RWPE2 (cell line): ENCODE measurements around the gene IDI2.
A peak's percentile ranks its signal among the peaks of the same experiment; 100 is the strongest.

Source experiments
- ATAC-seq: fragments of 200-7000 bp; cut with Tn5 transposase; 3 replicates; pipeline ENCODE4 v1.9.1; 2021; ENCODE audit warnings: low read depth
- DNase-seq: peaks from one replicate; pipeline ENCODE4 v3.0.0-alpha.2; 2020; ENCODE audit warnings: low spot score
- H3K27ac ChIP-seq: fragments of 450-650 bp; 2 replicates; pipeline ENCODE4 v1.5.1; 2017; ENCODE audit warnings: mild to moderate bottlenecking; ENCODE audit not compliant: poor library complexity, severe bottlenecking
- H3K27me3 ChIP-seq: fragments of 250-450 bp; sonication (Bioruptor Pico); 2 replicates; pipeline ENCODE4 v1.5.1; 2021; ENCODE audit warnings: mild to moderate bottlenecking, moderate library complexity; ENCODE audit not compliant: insufficient read depth, poor library complexity, severe bottlenecking
- H3K36me3 ChIP-seq: fragments of 250-450 bp; sonication (Bioruptor Pico); 2 replicates; pipeline ENCODE4 v1.5.1; 2020; ENCODE audit warnings: low read depth, mild to moderate bottlenecking, moderate library complexity
- H3K4me1 ChIP-seq: fragments of 250-450 bp; sonication (Bioruptor Pico); 2 replicates; pipeline ENCODE4 v1.5.1; 2021; ENCODE audit warnings: mild to moderate bottlenecking, moderate library complexity; ENCODE audit not compliant: insufficient read depth, poor library complexity, severe bottlenecking
- H3K4me3 ChIP-seq: fragments of 250-450 bp; sonication (Bioruptor Pico); 2 replicates; pipeline ENCODE4 v1.5.1; 2021; ENCODE audit warnings: mild to moderate bottlenecking, moderate library complexity; ENCODE audit not compliant: severe bottlenecking
- H3K9me3 ChIP-seq: fragments of 250-450 bp; sonication (Bioruptor Pico); 2 replicates; pipeline ENCODE4 v1.5.1; 2021; ENCODE audit warnings: mild to moderate bottlenecking, moderate library complexity; ENCODE audit not compliant: severe bottlenecking
- CTCF ChIP-seq: fragments of 450-650 bp; IDR thresholded peaks from one replicate; pipeline ENCODE4 v1.5.1; 2017; ENCODE audit warnings: mild to moderate bottlenecking, moderate library complexity; ENCODE audit not compliant: poor library complexity, severe bottlenecking

IDI2 gene

DNA sequence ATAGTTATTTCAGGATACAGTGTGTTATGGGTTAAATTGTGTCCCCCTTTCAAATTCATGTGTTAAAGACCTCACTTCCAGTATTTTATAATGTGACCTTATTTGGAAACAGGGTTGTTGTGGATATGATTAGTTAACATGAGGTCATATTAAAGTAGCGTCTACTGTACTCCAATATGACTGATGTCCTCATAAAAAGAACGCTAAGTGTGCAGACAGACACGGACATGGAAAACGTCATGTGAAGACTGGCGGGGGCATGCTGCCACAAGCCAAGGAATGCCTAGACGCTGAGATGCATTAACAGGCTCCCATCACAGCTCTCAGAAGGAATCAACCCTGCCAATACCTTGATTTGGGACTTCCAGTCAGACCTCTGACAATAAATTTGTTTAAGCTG is 29.0 kb upstream of the IDI2 start:
- DNase-seq, result no peak

GRCh38 chr10:1050554-1050953 is 24.9 kb upstream of the IDI2 start:
- H3K4me1 ChIP-seq, result peaks cover 19% of the 10 kb centered on the region
- DNase-seq, result no peak
- no peaks in the 10 kb centered on the region for H3K9me3 ChIP-seq
- H3K27me3 ChIP-seq, result no peaks in the 10 kb centered on the region
- ATAC-seq, result no peak
- peaks cover 45% of the 10 kb centered on the region for H3K36me3 ChIP-seq
- no peak for TF ChIP-seq CTCF
- H3K4me3 ChIP-seq, result peak overlapping the region; percentile 65
- peak overlapping the region; percentile 91 for H3K27ac ChIP-seq

More for the DNA sequence above, 29.0 kb upstream of the IDI2 start:
- H3K36me3 ChIP-seq, result peaks cover 43% of the 10 kb centered on the region
- H3K4me3 ChIP-seq, result peak overlapping the region; percentile 96
- no peaks in the 10 kb centered on the region for H3K27me3 ChIP-seq
- H3K9me3 ChIP-seq, result no peaks in the 10 kb centered on the region
- no peak for TF ChIP-seq CTCF
- peaks cover 35% of the 10 kb centered on the region for H3K4me1 ChIP-seq
- peak; percentile 47 for ATAC-seq
- H3K27ac ChIP-seq, result peak overlapping the region; percentile 89

GRCh38 chr10:1050145-1050544 is 24.5 kb upstream of the IDI2 start:
- no peaks in the 10 kb centered on the region for H3K27me3 ChIP-seq
- DNase-seq, result no peak

GRCh38 chr10:1049425-1049958 is 23.8 kb upstream of the IDI2 start:
- ATAC-seq (no peak), DNase-seq (no peak)
- TF ChIP-seq CTCF, result no peak
- peak overlapping the region; percentile 65 for H3K4me3 ChIP-seq
- peaks cover 17% of the 10 kb centered on the region for H3K4me1 ChIP-seq
- no peaks in the 10 kb centered on the region for H3K27me3 ChIP-seq
- H3K9me3 ChIP-seq, result no peaks in the 10 kb centered on the region
- peaks cover 55% of the 10 kb centered on the region for H3K36me3 ChIP-seq
- peak overlapping the region; percentile 91 for H3K27ac ChIP-seq

More at GRCh38 chr10:1050145-1050544, 24.5 kb upstream of the IDI2 start:
- H3K4me3 ChIP-seq, result peak overlapping the region; percentile 65
- no peaks in the 10 kb centered on the region for H3K9me3 ChIP-seq
- peaks cover 49% of the 10 kb centered on the region for H3K36me3 ChIP-seq
- H3K27ac ChIP-seq, result peak overlapping the region; percentile 91
- peaks cover 22% of the 10 kb centered on the region for H3K4me1 ChIP-seq
- TF ChIP-seq CTCF, result no peak
- no peak for ATAC-seq

GRCh38 chr10:1048732-1049424 is 23.2 kb upstream of the IDI2 start, which contains the start of gene IDI1:
Gene IDI1 (minus strand): TSS chr10:1049119. CDS start chr10:1049003, 116 bp downstream.
- H3K36me3 ChIP-seq, result peaks cover 55% of the 10 kb centered on the region
- H3K27me3 ChIP-seq, result no peaks in the 10 kb centered on the region
- H3K4me1 ChIP-seq, result peaks cover 13% of the 10 kb centered on the region
- DNase-seq, result peak; percentile 98
- no peak for TF ChIP-seq CTCF
- peak; percentile 88 for ATAC-seq
- no peaks in the 10 kb centered on the region for H3K9me3 ChIP-seq
- peak within 1 kb of the TSS; percentile 65 for H3K4me3 ChIP-seq
- H3K27ac ChIP-seq, result peak within 1 kb of the TSS; percentile 91
